ENCODE measurements around the gene LPP. TPM values are rescaled to one million over a fixed set of nuclear protein-coding genes. Genes with fewer than 3 reads are reported as not detected.

The LPP gene
- total RNA-seq, 1 experiment from 2014 or later, result 0.04 TPM

DNA sequence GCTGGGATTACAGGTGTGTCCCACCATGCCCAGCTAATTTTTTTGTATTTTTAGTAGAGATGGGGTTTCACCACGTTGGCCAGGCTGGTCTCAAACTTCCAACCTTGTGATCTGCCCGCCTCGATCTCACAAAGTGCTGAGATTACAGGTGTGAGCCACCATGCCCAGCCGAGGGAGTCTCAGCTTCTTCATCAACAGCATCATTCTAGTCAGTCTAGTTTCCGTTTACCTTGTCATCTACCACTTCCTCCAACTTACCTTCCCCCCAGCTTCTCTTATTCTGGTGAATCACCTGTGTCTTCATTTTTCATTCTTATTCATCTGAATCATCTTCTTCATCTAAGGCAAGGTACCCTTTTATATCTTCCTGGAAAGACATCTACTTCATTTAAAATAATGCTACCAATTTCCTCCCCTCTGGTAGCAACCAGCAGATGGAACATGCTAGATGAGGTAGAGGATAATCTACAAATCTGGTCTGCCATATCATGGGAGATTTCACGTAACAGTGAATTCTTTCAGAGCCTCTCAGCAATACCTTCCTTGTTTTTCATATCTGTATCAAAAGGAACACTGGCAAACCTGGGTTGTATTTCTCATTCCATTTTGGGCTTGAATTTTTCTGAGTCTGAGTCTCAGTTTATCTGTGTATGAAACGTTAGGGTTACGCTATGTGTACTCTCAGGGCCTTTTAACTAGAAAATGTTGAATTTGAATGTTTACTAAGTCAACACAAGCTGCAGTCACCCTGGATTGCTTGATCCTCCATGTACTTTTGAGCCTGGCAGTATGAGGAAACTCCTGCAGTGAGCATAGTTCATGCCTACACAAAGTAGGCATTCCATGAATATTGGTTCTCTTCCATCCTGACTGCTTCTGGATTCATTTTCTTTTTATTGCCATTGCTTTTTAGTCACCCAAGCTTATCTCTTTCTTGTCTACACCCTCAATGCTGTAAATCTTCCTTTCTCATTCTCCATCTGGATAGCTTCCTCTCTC, 16.8 kb downstream of the LPP start:
- no peak for DNase-seq
- no peaks in the 10 kb centered on the region for H3K9me3 ChIP-seq (replicated peaks)

DNA sequence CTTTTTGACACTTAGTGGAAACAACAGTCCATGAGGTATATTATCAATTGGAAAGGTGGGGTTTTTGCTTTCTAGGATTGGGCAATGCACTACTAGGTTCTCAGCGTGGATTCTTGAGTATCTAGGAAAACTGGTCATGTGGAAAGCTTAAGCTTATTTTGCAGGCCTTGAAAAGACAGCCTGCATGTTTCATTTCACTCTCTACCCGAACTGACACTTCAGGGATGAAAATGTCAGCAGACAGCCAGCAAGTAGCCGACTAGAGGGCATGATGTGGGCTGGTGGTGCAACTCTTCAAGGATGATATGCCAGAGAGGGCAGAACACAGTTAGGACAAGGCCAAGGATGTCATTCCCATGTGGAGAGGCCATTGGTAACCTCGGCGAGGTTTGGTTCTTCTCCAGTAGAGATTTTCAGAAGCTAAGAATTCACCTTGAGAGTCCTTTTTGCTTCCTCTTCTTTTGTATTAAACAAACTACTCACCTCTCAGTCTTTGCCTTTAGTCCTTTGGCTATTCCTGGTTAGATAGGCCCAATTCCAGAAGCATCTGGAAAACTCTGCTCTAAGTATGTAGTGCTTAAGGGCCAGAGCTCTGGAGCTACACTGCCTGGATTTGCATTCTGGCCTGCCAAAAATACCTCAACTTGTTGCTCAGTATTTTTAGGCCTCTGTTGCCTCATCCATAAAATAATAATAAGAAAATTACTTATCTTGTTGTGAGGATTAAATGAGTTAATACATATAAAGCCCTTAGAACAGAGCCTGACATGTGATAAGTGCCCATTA, 17.9 kb downstream of the LPP start:
- no peak for DNase-seq
- no peak overlapping the region for H3K27ac ChIP-seq
- H3K4me3 ChIP-seq, result no peak overlapping the region
- no peaks in the 10 kb centered on the region for H3K4me1 ChIP-seq
- no peaks in the 10 kb centered on the region for H3K27me3 ChIP-seq
- H3K36me3 ChIP-seq, result no peaks in the 10 kb centered on the region
- no peaks in the 10 kb centered on the region for H3K9me3 ChIP-seq (replicated peaks)

More for the DNA sequence above, 16.8 kb downstream of the LPP start:
- Histone ChIP-seq H3K36me3 (no peaks in the 10 kb centered on the region), H3K4me3 (no peak overlapping the region), H3K27me3 (no peaks in the 10 kb centered on the region), H3K4me1 (no peaks in the 10 kb centered on the region), H3K27ac (no peak overlapping the region)

DNA sequence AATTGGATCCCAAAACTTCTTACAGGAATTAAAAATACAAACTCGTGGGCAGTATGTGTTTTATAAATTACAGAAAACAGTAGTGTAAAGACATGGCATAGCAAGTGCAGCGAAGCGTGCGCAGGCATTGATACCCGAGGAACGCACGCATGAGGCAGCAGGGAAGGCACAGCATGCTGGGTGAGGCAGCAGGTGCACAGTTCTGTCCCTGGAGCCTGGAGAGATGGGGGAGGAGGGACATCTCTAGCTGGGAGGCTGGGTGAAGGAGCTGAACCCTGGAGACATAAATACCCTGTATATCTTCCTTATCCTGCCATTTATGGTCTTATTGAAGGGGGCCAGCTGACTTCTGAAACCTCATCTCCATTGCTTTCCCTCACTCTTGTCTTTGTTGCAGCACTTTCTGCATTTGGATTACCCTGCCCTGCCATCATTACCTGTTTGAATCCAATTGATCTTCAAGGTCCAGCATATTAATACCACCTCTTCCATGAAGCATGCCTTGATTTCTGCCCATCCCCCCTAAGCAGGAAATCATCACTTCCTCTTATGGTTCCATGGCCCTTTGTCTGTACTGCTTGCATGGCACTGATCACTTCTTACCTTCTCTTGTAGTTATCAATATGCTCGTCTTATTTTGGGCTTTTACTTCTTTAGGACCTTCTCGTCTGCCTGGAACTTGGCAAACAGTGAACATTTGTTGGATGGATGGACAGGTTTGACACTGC, 20.5 kb downstream of the LPP start:
- no peak overlapping the region for H3K4me3 ChIP-seq
- no peak overlapping the region for H3K27ac ChIP-seq
- no peaks in the 10 kb centered on the region for H3K4me1 ChIP-seq
- no peaks in the 10 kb centered on the region for H3K9me3 ChIP-seq (replicated peaks)
- H3K36me3 ChIP-seq, result no peaks in the 10 kb centered on the region
- H3K27me3 ChIP-seq, result no peaks in the 10 kb centered on the region
- DNase-seq, result no peak

DNA sequence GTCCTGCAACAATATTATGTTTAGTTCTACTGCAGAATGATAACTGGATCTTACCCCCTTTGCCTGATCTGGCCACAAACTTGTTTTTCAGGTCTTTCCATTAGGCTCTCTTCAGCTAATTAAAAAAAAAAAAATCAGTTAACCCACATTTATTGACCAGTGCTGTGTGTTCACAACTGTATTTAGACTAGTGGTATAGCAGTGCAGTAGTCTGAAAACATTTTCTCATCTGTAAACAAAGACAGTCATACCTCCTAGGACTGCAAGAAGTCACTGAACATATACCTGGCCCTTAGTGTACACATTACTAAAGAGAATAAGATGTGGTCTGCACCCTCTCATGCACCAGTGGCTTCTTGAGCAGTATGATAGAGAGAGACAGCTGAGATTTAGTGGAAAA, 22.5 kb downstream of the LPP start:
- no peaks in the 10 kb centered on the region for H3K4me1 ChIP-seq
- H3K27me3 ChIP-seq, result no peaks in the 10 kb centered on the region
- H3K36me3 ChIP-seq, result no peaks in the 10 kb centered on the region
- no peaks in the 10 kb centered on the region for H3K9me3 ChIP-seq (replicated peaks)
- no peak overlapping the region for H3K27ac ChIP-seq
- H3K4me3 ChIP-seq, result no peak overlapping the region
- no peak for DNase-seq

DNA sequence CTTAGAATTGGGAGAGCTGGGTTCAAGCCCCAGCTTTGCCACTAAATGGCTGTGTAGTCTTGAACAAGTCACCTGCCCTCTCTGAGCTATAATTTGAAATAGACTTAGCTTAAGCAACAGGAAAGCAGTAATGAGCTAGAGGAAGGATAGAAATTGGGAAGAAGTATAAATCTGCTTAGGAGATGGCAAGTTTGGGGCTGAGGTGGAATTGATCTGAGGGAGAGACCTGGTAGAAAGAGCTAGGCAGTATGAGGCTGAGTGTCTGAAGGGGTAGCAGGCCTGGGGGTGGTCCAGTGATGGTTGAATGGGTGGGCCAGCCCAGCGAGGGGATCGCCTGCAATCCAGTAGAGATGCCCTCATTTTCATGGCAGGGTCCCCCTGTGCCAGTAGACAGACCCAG, 22.9 kb downstream of the LPP start:
- Histone ChIP-seq H3K27ac (no peak overlapping the region), H3K27me3 (no peaks in the 10 kb centered on the region), H3K9me3 (replicated peaks) (no peaks in the 10 kb centered on the region), H3K4me3 (no peak overlapping the region), H3K36me3 (no peaks in the 10 kb centered on the region), H3K4me1 (no peaks in the 10 kb centered on the region)
- DNase-seq, result no peak

DNA sequence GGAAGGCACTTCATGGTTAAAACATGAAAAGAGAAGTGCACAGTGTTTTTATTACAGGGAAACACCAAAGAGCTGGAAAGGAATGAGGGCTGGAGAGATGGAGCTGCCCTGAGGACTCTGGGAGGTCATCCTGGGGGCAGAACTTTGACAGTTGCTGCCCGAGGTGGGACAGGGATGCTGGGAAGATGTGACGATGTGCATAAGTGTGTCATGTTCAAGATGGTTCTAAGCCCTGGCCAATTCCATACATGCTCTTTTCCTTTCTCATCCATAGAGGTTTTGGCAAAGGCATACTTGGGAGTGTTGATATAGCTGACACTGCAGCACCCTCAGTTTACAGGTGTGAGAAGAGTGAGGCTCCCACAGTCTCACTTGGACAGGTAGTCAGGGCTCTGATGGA, 23.8 kb downstream of the LPP start:
- Histone ChIP-seq H3K9me3 (replicated peaks) (no peaks in the 10 kb centered on the region), H3K4me3 (no peak overlapping the region)
- DNase-seq, result no peak

DNA sequence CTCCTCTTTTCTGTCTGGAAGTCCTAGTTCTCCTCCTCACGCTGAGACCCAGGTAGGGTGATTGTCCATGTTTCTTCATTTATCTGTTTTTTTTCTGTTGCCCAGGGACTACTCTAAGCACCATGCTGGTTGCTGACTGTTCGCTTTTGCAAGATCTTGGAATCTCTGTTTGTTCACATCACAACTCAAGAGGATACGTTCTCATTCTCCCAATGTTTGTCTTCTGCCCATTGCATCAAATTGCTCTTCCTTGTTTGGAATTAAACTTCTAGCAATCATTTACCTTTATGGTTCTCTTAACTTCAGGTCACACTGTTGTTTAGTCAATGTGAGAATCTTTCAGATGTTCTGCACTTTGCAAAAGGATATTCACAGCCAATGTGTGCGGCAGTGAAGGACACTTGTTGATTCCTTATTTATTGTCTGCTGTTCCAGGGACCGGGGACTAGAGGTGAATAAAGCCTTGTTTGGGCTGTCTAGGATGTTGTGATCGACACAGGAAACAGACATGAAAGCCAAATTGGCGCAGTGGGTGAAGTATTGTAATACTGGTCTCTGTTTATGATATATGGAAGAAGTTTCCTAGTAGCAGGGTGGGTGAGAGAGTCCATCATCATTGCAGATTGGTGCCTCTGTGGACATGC, 24.5 kb downstream of the LPP start:
- Histone ChIP-seq H3K4me1 (no peaks in the 10 kb centered on the region), H3K27ac (no peak overlapping the region), H3K36me3 (no peaks in the 10 kb centered on the region), H3K4me3 (no peak overlapping the region), H3K27me3 (no peaks in the 10 kb centered on the region), H3K9me3 (replicated peaks) (no peaks in the 10 kb centered on the region)
- DNase-seq, result no peak

More for the DNA sequence above, 23.8 kb downstream of the LPP start:
- Histone ChIP-seq H3K36me3 (no peaks in the 10 kb centered on the region), H3K27ac (no peak overlapping the region), H3K4me1 (no peaks in the 10 kb centered on the region), H3K27me3 (no peaks in the 10 kb centered on the region)

DNA sequence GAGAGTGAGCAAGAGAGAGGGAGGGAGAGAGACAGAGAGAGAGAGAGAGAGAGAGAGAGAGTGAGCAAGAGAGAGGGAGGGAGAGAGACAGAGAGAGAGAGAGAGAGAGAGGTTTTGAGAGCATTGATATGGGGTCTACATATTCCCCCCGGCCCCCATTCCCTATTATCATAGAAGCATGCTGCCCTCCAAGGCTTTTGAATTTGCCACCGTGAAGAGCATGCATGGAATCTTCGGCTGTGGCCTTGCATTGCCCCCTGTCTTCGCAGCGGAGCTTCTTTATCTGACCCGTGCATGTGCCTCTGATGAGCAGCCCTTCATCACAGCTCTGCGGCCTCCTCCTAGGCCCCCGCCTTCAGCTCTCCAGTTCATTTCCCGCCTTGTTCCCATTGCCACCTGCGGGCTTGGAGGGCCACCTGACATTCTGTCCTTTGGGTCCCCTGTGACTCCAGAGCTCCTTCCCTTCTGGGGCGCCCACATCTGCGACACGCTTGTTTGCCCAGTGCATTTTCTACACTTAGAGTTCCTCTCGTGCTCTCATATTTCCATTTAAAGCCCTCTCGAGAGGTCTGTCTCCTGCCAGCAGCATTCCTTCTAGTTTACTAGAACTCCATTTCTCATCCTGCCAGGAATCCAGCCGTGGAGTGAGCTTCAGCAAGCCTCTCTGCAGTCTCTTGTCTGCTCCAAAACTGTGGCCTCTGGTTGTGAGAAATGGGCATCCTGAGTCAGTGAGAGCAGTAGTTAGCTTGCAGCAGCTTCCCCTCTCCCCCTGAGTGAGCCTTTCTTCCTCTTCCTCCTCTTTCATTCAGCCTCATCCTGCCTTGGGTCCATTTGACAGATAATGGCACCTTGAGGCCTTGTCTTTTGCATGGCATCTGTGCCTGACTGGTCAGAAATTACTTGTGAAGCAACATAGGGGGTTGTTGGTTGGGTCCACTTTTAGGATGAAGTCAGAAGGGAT, 25.3 kb downstream of the LPP start:
- H3K27me3 ChIP-seq, result no peaks in the 10 kb centered on the region
- no peaks in the 10 kb centered on the region for H3K36me3 ChIP-seq
- no peak overlapping the region for H3K27ac ChIP-seq
- H3K4me3 ChIP-seq, result no peak overlapping the region
- H3K4me1 ChIP-seq, result no peaks in the 10 kb centered on the region
- no peak for DNase-seq
- H3K9me3 ChIP-seq (replicated peaks), result no peaks in the 10 kb centered on the region

DNA sequence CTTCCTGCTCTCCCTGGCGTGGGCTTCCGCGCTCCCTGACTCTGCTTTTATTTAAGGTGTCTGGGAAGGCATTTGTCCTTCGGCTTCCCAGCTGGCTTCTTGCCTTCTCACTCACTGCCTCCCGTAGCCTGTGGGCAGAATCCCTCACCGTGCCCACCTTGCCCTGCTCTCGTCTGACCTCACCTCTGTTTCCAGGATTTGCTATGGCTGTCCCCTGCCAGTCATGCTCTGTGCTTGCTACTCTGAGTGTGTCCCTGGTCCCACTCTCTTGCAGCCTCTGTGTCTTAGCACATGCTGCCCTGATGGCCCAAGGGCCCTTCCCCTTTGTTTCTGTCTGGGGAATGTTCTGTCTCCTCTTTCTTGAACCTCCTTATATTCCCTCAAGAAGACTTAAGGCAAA, 26.2 kb downstream of the LPP start:
- H3K4me3 ChIP-seq, result no peak overlapping the region
- H3K36me3 ChIP-seq, result no peaks in the 10 kb centered on the region
- no peak overlapping the region for H3K27ac ChIP-seq
- H3K9me3 ChIP-seq (replicated peaks), result no peaks in the 10 kb centered on the region
- no peak for DNase-seq
- no peaks in the 10 kb centered on the region for H3K27me3 ChIP-seq
- H3K4me1 ChIP-seq, result no peaks in the 10 kb centered on the region

DNA sequence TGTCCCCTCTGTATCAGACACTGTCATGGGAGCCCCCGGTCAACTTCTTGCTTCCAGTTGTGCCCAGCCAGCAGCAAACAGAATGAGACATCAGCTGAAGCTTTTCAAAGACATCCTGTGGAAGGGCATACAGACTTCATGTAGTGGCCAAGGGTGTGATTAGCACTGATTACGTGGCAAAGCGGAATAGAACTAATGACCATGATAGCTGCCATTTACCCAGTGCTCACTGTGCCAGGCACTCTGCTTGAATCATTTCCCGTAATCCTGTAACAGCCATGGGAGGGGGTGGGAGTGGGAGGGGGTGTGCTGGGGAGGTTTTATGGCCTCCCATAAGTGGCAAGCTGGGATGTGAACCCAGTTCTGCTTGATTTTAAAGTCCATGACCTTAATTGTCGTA, 29.5 kb downstream of the LPP start:
- no peak for DNase-seq
- Histone ChIP-seq H3K27ac (no peak overlapping the region), H3K27me3 (no peaks in the 10 kb centered on the region), H3K9me3 (replicated peaks) (no peaks in the 10 kb centered on the region), H3K36me3 (no peaks in the 10 kb centered on the region), H3K4me3 (no peak overlapping the region), H3K4me1 (no peaks in the 10 kb centered on the region)

DNA sequence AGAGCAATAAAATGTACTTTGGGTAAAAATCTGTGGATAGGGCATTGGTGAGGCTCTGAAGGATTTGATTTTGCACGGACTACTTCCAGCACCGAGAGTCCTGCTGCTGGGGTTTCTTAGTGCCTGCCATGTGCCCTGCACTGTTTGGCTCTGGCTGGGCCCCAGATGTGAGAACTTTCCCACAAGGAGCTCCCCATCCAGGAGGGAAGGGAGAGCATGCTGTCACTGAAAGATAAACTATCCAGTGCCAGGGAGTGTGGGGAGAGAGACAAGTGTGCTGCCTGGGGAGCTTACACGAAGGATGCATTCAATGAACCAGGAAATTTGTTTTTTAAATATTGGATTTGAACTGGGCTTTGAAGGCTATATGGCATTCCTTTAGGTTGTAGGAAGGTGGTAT, 30.2 kb downstream of the LPP start:
- DNase-seq, result no peak
- H3K4me1 ChIP-seq, result no peaks in the 10 kb centered on the region
- no peaks in the 10 kb centered on the region for H3K9me3 ChIP-seq (replicated peaks)
- no peak overlapping the region for H3K27ac ChIP-seq
- no peak overlapping the region for H3K4me3 ChIP-seq
- H3K36me3 ChIP-seq, result no peaks in the 10 kb centered on the region
- H3K27me3 ChIP-seq, result no peaks in the 10 kb centered on the region

DNA sequence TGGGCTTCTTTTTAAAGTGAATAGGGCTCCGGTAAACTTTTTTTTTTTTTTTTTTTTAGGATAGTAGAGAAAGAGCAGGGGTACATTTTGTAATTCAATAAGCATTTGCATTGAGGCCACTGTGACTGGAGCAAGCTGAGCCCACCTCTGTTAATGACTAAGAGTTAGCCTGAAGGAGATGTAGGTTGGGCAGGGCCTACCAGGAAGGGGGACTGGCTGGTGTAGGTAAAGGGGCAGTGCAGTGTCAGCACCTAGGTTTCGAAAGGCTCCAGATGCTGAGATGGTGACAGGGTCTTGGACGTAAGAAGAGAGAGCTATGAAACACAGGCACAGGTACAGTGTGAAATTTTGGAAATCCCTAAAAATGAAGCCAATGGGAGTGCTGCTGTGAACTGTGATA, 30.7 kb downstream of the LPP start:
- no peaks in the 10 kb centered on the region for H3K4me1 ChIP-seq
- no peak for DNase-seq
- no peak overlapping the region for H3K27ac ChIP-seq

DNA sequence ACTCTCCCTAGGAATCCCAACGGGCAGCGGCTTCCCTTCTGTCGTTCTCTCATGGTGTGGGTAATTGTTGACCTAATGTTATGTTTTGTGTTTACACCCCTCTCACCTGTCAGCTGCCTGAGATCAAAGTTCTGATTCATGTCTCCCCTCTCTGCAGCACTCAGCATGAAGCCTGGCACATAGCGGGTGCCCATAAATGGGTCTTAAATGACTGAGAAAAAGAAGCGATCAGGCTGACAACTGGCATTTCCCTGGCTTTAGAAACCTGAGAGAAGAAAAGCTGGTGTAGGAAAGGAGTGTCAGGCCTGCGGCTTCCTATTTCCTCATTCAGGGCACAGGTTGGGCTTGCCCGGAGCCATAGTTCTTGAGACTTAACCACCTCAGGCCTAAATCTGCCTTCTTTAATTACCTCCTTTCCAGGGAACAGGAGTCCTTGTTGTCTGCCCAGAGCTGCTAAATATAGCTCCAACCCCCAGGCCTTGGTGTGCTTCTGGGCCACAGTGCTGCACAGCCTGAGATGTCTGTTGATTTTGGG, 31.8 kb downstream of the LPP start:
- no peak for DNase-seq
- Histone ChIP-seq H3K9me3 (replicated peaks) (no peaks in the 10 kb centered on the region), H3K27ac (no peak overlapping the region), H3K4me1 (no peaks in the 10 kb centered on the region), H3K36me3 (no peaks in the 10 kb centered on the region), H3K4me3 (no peak overlapping the region), H3K27me3 (no peaks in the 10 kb centered on the region)

More for the DNA sequence above, 30.7 kb downstream of the LPP start:
- Histone ChIP-seq H3K9me3 (replicated peaks) (no peaks in the 10 kb centered on the region), H3K36me3 (no peaks in the 10 kb centered on the region), H3K4me3 (no peak overlapping the region), H3K27me3 (no peaks in the 10 kb centered on the region)

Data from SJCRH30 (cell line).